SU-DHL-6 (cell line): ENCODE results near the gene RAPGEF6.
"Not testable (repeated sequence)": the region's sequence is repeated elsewhere in the genome, so short reads cannot be mapped to it uniquely, and the experiment has no call there.

Experiments
- CTCF ChIP-seq: fragments of 200-600 bp; sonication (generic); IDR thresholded peaks from one replicate; pipeline ENCODE4 v1.5.1; 2017; ENCODE audit warnings: antibody characterized with exemption, mild to moderate bottlenecking, low read length, moderate library complexity; ENCODE audit not compliant: insufficient read depth, poor library complexity, severe bottlenecking
- EZH2phosphoT487 ChIP-seq: fragments of 200-600 bp; sonication (generic), shearing (Covaris generic); conservative IDR thresholded peaks from 2 replicates; pipeline ENCODE4 v1.6.1; 2018; ENCODE audit warnings: mild to moderate bottlenecking, antibody characterized with exemption, low read length, moderate library complexity, mixed read lengths

- not testable (repeated sequence) for TF ChIP-seq CTCF, EZH2phosphoT487
Observed at GRCh38 chr5:131678273-131678672, 43.2 kb upstream of the RAPGEF6 start.
